Thyroid gland (tissue), 4 donors: ENCODE measurements around the gene LPP. TPM values are rescaled to one million over a fixed set of nuclear protein-coding genes. Genes with fewer than 3 reads are reported as not detected.
A peak's percentile ranks its signal among the peaks of the same experiment; 100 is the strongest.

Experiments
- DNase-seq, 2 donors: peaks; one replicate each; pipeline ENCODE4 v3.0.0-alpha.2; 2019
- H3K27ac ChIP-seq, 3 donors: fragments of 200-600 bp; sonication (generic); 1 replicate in 2 of 3; 2 replicates in 1 of 3; pipeline ENCODE4 v1.5.1; 2016 to 2019; ENCODE audit warnings: mild to moderate bottlenecking in 1 of 3, moderate library complexity in 1 of 3
- H3K27me3 ChIP-seq: fragments of 200-600 bp; sonication (generic); one replicate; pipeline ENCODE4 v1.5.1; 2019
- H3K36me3 ChIP-seq, 2 donors: fragments of 200-600 bp; sonication (generic); one replicate each; pipeline ENCODE4 v1.5.1; 2016 to 2019
- H3K4me1 ChIP-seq, 2 donors: fragments of 200-600 bp; sonication (generic); one replicate each; pipeline ENCODE4 v1.5.1; 2017 to 2019
- H3K4me3 ChIP-seq, 3 donors: fragments of 200-600 bp; sonication (generic); replicated peaks in 1 of 3; 1 replicate in 2 of 3; 2 replicates in 1 of 3; pipeline ENCODE4 v1.5.1; 2016; ENCODE audit warnings: mild to moderate bottlenecking in 1 of 3
- H3K9me3 ChIP-seq: fragments of 200-600 bp; sonication (generic); one replicate; pipeline ENCODE4 v1.5.1; 2017
- POLR2A ChIP-seq, 2 donors: fragments of 450-650 bp; IDR thresholded peaks; one replicate each; pipeline ENCODE4 v1.6.1; 2017; ENCODE audit warnings: antibody characterized with exemption in 2 of 2, mild to moderate bottlenecking in 2 of 2, moderate library complexity in 1 of 2
- WGBS, 2 donors: methylation state at CpG; one replicate each; pipeline ENCODE4 v1.1.5; 2017; 5-methylcytosine and 5-hydroxymethylcytosine counted together
- intact Hi-C: fragments of 100-400 bp; cut with DNase I; formaldehyde crosslinking; loops from one replicate; pipeline ENCODE4 v1.15.1; 2023
- total RNA-seq, 4 donors: library from RNA; depleted of rRNA; stranded (reverse); fragments of >200 nt; gene quantifications; one replicate each; pipeline ENCODE4 v1.2.3, GENCODE V29; 2016
- TF ChIP-seq, protein P1 (sequence below), 6 experiments: fragments of 200-600 bp in 3 of 6; fragments of 450-650 bp in 3 of 6; sonication (generic) in 3 of 6; IDR thresholded peaks; one replicate each; pipeline ENCODE4 v1.5.1; 2016 to 2019; ENCODE audit warnings: antibody characterized with exemption in 6 of 6, mild to moderate bottlenecking in 2 of 6, inconsistent platforms in 1 of 6, moderate library complexity in 1 of 6

Gene LPP
- total RNA-seq, 4 donors from 2014 or later: 79.0 to 141 (median 82.8) TPM

DNA sequence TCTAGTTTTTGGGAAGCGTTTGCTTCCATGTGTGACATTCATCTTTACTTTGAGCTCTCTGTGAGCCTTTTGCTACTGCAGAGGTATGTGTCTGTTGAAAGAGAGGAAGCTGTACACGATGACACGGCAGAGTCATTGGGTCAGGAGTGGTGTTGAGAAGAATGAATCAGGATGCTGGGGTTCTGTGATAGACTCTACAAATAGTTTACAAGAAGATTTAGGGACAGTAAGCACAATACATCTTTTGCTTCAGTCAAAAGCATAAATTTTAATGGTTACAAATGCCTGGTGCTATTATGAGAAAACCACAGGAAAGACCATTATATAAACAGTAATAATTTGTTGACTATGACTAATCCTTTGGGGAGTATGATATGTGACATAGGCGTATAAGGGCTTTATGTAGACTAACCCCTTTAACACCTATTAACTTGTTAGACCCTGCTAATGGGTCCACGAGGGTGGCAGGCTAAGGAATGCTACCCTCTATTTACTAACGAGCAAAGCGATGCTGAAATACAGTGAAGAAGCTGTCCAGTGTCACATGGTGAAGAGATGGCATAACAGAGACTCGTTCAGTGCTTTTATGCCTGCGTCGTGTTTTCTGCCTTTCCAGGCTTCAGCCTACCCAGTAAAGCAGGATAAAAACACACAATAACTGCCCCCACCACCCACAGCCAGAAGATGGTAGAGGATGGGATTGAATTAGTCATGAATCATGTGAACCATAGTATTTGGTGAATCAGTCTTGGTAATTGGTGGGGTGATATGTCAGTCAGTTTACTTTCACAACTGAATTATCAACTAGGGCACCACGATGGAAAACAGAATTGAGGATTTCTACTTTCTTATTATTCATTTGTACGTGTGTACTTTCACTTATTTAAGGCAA, 118.8 kb downstream of the LPP start:
- no peak overlapping the region for H3K27ac ChIP-seq
- H3K9me3 ChIP-seq: no peaks in the 10 kb centered on the region
- TF ChIP-seq POLR2A (IDR thresholded peaks at IDR 0.05): no peak
- TF ChIP-seq, protein P1, sequence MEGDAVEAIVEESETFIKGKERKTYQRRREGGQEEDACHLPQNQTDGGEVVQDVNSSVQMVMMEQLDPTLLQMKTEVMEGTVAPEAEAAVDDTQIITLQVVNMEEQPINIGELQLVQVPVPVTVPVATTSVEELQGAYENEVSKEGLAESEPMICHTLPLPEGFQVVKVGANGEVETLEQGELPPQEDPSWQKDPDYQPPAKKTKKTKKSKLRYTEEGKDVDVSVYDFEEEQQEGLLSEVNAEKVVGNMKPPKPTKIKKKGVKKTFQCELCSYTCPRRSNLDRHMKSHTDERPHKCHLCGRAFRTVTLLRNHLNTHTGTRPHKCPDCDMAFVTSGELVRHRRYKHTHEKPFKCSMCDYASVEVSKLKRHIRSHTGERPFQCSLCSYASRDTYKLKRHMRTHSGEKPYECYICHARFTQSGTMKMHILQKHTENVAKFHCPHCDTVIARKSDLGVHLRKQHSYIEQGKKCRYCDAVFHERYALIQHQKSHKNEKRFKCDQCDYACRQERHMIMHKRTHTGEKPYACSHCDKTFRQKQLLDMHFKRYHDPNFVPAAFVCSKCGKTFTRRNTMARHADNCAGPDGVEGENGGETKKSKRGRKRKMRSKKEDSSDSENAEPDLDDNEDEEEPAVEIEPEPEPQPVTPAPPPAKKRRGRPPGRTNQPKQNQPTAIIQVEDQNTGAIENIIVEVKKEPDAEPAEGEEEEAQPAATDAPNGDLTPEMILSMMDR (IDR thresholded peaks at IDR 0.05): no peak
- 89% methylated on average over 12 of the region's 12 CpGs for whole genome bisulfite sequencing, 2 donors
- H3K4me1 ChIP-seq: peaks cover 24 to 29% of the 10 kb centered on the region in 2 donors
- H3K4me3 ChIP-seq: no peak overlapping the region
- H3K27me3 ChIP-seq: no peaks in the 10 kb centered on the region
- no peaks in the 10 kb centered on the region for H3K36me3 ChIP-seq
- no peak for DNase-seq
- intact Hi-C loops: no loop called here

DNA sequence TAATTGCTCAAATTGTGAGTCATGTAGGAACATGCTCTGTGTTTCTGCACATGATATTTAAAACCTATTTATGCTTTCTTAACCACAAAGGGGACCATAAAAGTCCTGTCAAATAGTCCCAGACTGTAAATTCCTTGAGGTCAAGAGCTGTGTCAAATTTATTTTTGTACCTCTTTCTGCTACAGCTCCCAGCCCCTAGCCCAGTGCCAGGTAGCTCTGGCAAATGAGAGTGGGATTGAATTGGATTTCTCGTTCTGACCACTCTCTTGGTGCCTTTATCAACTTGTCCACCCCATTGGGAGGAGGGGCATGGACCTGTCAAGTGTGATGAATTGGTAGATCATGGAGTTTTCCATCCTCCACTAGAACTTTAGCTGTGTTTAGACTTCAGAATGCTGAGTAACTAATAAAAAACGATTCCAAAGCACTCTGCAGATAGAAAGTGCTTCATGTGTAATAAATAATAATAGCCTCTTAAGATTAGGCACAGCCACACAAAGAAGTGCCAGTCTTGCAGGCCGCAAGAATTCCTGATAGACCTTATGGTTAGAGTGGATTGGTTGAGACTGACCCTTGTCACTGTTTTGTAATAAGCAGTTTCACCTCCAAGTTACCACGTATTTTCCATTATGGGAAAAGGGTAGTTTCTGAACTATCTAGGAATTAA, 120.4 kb downstream of the LPP start:
- intact Hi-C loops: no loop called here
- Histone ChIP-seq H3K4me3 (no peak overlapping the region), H3K36me3 (no peaks in the 10 kb centered on the region), H3K9me3 (no peaks in the 10 kb centered on the region), H3K27me3 (no peaks in the 10 kb centered on the region), H3K4me1 (peaks cover 21 to 24% of the 10 kb centered on the region in 2 donors), H3K27ac (peak overlapping the region; percentile 6 to 46 (median 29))
- TF ChIP-seq, protein P1 (IDR thresholded peaks at IDR 0.05): no peak
- TF ChIP-seq POLR2A (IDR thresholded peaks at IDR 0.05): no peak
- 66 to 69% methylated on average over 4 of the region's 4 CpGs for WGBS, 2 donors
- peak in 1 of 2 donors; percentile 58 for DNase-seq

DNA sequence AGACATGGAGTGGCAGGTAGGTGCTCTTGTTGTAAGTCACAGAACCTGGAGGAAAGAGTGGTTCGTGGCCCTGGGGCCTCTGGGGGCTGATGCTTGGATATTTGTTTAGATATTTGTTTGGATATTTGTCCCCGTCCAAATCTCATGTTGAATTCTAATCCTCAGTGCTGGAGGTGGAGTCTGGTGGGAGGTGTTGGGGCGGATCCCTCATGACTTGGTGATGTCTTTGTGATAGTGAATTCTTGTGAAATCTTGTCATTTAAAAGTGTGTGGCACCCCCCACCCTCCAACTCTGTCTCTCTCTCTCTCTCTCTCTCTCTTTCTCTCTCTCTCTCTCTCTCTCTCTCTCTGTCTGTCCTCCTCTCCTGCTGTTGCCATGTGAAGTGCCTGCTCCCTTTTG, 122.4 kb downstream of the LPP start:
- WGBS, 2 donors: 93 to 98% methylated on average over 3 of the region's 3 CpGs
- no peaks in the 10 kb centered on the region for H3K9me3 ChIP-seq
- H3K27ac ChIP-seq: no peak overlapping the region
- no peaks in the 10 kb centered on the region for H3K27me3 ChIP-seq
- TF ChIP-seq POLR2A (IDR thresholded peaks at IDR 0.05): no peak
- TF ChIP-seq, protein P1 (IDR thresholded peaks at IDR 0.05): no peak
- no peak overlapping the region for H3K4me3 ChIP-seq
- no peaks in the 10 kb centered on the region for H3K36me3 ChIP-seq
- intact Hi-C loops: no loop called here
- DNase-seq: no peak
- H3K4me1 ChIP-seq: peaks cover 14 to 18% of the 10 kb centered on the region in 2 donors

DNA sequence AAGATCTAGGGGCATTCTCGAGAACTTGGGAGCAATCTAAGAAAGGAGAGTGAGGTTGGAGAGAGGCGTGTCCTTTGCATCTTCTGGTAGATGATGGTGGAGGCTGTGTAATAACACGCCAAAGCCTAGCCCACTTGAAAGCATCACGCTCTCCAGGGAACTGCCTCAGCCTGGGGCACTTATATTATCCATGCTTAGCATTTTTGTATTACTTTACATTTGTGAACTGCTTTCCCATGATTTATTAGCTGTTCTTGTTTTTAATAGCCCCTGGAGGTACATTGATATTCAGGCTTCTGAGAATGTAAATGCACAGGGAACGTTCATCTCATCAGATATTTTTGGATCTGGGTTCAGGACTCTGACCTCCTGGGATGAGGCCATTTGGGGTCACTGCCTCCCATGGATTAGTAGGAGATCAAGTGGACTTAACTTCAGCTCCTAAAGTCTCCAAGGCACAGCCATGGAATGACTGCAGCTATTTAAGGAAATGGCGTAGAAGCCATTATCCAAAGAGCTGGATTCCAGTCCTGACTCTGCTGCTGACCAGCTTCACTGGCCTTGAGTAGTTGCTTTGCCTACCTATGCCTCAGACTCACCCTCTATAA, 124.9 kb downstream of the LPP start:
- Histone ChIP-seq H3K9me3 (no peaks in the 10 kb centered on the region), H3K4me3 (no peak overlapping the region), H3K4me1 (peaks cover 12 to 20% of the 10 kb centered on the region in 2 donors), H3K27me3 (no peaks in the 10 kb centered on the region), H3K36me3 (no peaks in the 10 kb centered on the region), H3K27ac (no peak overlapping the region)
- 73 to 82% methylated on average over 6 of the region's 6 CpGs for WGBS, 2 donors
- TF ChIP-seq, protein P1 (IDR thresholded peaks at IDR 0.05): no peak
- TF ChIP-seq POLR2A (IDR thresholded peaks at IDR 0.05): no peak
- no peak for DNase-seq
- intact Hi-C loops: no loop called here
